ENCODE measurements around the gene TPH2.

GRCh38 chr12:72037006-72037795 lies 98.6 kb downstream of the TPH2 start:
- TF ChIP-seq, protein P1, sequence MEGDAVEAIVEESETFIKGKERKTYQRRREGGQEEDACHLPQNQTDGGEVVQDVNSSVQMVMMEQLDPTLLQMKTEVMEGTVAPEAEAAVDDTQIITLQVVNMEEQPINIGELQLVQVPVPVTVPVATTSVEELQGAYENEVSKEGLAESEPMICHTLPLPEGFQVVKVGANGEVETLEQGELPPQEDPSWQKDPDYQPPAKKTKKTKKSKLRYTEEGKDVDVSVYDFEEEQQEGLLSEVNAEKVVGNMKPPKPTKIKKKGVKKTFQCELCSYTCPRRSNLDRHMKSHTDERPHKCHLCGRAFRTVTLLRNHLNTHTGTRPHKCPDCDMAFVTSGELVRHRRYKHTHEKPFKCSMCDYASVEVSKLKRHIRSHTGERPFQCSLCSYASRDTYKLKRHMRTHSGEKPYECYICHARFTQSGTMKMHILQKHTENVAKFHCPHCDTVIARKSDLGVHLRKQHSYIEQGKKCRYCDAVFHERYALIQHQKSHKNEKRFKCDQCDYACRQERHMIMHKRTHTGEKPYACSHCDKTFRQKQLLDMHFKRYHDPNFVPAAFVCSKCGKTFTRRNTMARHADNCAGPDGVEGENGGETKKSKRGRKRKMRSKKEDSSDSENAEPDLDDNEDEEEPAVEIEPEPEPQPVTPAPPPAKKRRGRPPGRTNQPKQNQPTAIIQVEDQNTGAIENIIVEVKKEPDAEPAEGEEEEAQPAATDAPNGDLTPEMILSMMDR (IDR thresholded peaks at IDR 0.05; ENCODE audit: low read depth, low read length), result no peak
- TF ChIP-seq POLR2A (IDR thresholded peaks at IDR 0.05; ENCODE audit: extremely low read depth, insufficient read length), result no peak

All from NB4 (cell line).